A673 (cell line): Measurements from ENCODE around the gene ZFP90.

Experiments used
- EZH2 ChIP-seq: fragments of 200-600 bp; sonication (generic); IDR thresholded peaks from 2 replicates; pipeline ENCODE4 v1.6.1; 2017; ENCODE audit warnings: borderline replicate concordance, low read depth, mild to moderate bottlenecking, mixed read lengths, antibody characterized with exemption, low read length; ENCODE audit not compliant: poor library complexity, severe bottlenecking
- TF ChIP-seq, protein P1 (sequence below): fragments of 300-800, 200-600 bp; sonication (generic); conservative IDR thresholded peaks from 2 replicates; pipeline ENCODE4 v1.5.1; 2017; ENCODE audit warnings: low read depth, mild to moderate bottlenecking, antibody characterized with exemption, low read length, moderate library complexity, mixed read lengths

- TF ChIP-seq, protein P1, sequence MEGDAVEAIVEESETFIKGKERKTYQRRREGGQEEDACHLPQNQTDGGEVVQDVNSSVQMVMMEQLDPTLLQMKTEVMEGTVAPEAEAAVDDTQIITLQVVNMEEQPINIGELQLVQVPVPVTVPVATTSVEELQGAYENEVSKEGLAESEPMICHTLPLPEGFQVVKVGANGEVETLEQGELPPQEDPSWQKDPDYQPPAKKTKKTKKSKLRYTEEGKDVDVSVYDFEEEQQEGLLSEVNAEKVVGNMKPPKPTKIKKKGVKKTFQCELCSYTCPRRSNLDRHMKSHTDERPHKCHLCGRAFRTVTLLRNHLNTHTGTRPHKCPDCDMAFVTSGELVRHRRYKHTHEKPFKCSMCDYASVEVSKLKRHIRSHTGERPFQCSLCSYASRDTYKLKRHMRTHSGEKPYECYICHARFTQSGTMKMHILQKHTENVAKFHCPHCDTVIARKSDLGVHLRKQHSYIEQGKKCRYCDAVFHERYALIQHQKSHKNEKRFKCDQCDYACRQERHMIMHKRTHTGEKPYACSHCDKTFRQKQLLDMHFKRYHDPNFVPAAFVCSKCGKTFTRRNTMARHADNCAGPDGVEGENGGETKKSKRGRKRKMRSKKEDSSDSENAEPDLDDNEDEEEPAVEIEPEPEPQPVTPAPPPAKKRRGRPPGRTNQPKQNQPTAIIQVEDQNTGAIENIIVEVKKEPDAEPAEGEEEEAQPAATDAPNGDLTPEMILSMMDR, result no peak
- TF ChIP-seq EZH2, result no peak
Observed at GRCh38 chr16:68539711-68540239, 684 bp downstream of the ZFP90 start.
